Thyroid gland (tissue), 4 donors: Measurements from ENCODE around the gene AGBL5. TPM values are rescaled to one million over a fixed set of nuclear protein-coding genes. Genes with fewer than 3 reads are reported as not detected.
"Not testable (repeated sequence)": the region's sequence is repeated elsewhere in the genome, so short reads cannot be mapped to it uniquely, and the experiment has no call there.

ENCODE experiments used
- DNase-seq, 2 donors: peaks; one replicate each; pipeline ENCODE4 v3.0.0-alpha.2; 2019
- H3K27ac ChIP-seq, 3 donors: fragments of 200-600 bp; sonication (generic); 1 replicate in 2 of 3; 2 replicates in 1 of 3; pipeline ENCODE4 v1.5.1; 2016 to 2019; ENCODE audit warnings: mild to moderate bottlenecking in 1 of 3, moderate library complexity in 1 of 3
- H3K27me3 ChIP-seq: fragments of 200-600 bp; sonication (generic); one replicate; pipeline ENCODE4 v1.5.1; 2019
- H3K36me3 ChIP-seq, 2 donors: fragments of 200-600 bp; sonication (generic); one replicate each; pipeline ENCODE4 v1.5.1; 2016 to 2019
- H3K4me1 ChIP-seq, 2 donors: fragments of 200-600 bp; sonication (generic); one replicate each; pipeline ENCODE4 v1.5.1; 2017 to 2019
- H3K4me3 ChIP-seq, 3 donors: fragments of 200-600 bp; sonication (generic); replicated peaks in 1 of 3; 1 replicate in 2 of 3; 2 replicates in 1 of 3; pipeline ENCODE4 v1.5.1; 2016; ENCODE audit warnings: mild to moderate bottlenecking in 1 of 3
- H3K9me3 ChIP-seq: fragments of 200-600 bp; sonication (generic); one replicate; pipeline ENCODE4 v1.5.1; 2017
- CTCF ChIP-seq, 6 experiments: fragments of 200-600 bp in 3 of 6; fragments of 450-650 bp in 3 of 6; sonication (generic) in 3 of 6; IDR thresholded peaks; one replicate each; pipeline ENCODE4 v1.5.1; 2016 to 2019; ENCODE audit warnings: antibody characterized with exemption in 6 of 6, mild to moderate bottlenecking in 2 of 6, inconsistent platforms in 1 of 6, moderate library complexity in 1 of 6
- POLR2A ChIP-seq, 2 donors: fragments of 450-650 bp; IDR thresholded peaks; one replicate each; pipeline ENCODE4 v1.6.1; 2017; ENCODE audit warnings: antibody characterized with exemption in 2 of 2, mild to moderate bottlenecking in 2 of 2, moderate library complexity in 1 of 2
- WGBS, 2 donors: methylation state at CpG; one replicate each; pipeline ENCODE4 v1.1.5; 2017; 5-methylcytosine and 5-hydroxymethylcytosine counted together
- intact Hi-C: fragments of 100-400 bp; cut with DNase I; formaldehyde crosslinking; loops from one replicate; pipeline ENCODE4 v1.15.1; 2023
- total RNA-seq, 4 donors: library from RNA; depleted of rRNA; stranded (reverse); fragments of >200 nt; gene quantifications; one replicate each; pipeline ENCODE4 v1.2.3, GENCODE V29; 2016

Gene AGBL5
- total RNA-seq, 4 donors from 2014 or later = 29.1 to 40.0 (median 31.6) TPM

DNA sequence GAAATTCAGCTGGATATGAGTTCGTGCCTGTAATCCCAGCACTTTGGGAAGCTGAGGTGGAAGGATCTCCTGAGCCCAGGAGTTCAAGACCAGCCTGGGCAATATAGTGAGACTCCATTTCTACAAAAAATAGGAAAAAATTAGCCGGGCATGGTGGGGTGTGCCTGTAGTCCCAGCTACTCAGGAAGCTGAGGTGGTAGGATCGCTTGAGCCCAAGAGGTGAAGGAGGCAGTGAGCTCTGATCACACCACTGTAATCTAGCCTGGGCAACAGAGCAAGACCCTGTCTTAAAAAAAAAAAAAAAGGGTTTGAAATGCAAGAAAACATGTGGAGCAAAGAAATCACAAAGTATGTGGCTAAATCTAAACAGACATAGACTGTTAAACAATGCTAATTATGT lies 57.6 kb downstream of the AGBL5 start:
- TF ChIP-seq POLR2A (IDR thresholded peaks at IDR 0.05) = no peak
- TF ChIP-seq CTCF (IDR thresholded peaks at IDR 0.05) = no peak
- Histone ChIP-seq H3K36me3 (no peaks in the 10 kb centered on the region), H3K9me3 (no peaks in the 10 kb centered on the region), H3K4me1 (peaks cover 5 to 13% of the 10 kb centered on the region in 2 donors), H3K27ac (no peak overlapping the region), H3K27me3 (no peaks in the 10 kb centered on the region), H3K4me3 (no peak overlapping the region)
- DNase-seq = no peak
- WGBS, 2 donors = 87 to 99% methylated on average over 3 of the region's 3 CpGs
- intact Hi-C loops = no loop called here

- intact Hi-C loops, H3K9me3 ChIP-seq, H3K27ac ChIP-seq, H3K4me3 ChIP-seq, H3K36me3 ChIP-seq, H3K27me3 ChIP-seq, DNase-seq: not testable (repeated sequence)
- H3K4me1 ChIP-seq = peaks cover 2 to 10% of the 10 kb centered on the region in 2 donors
- WGBS, 2 donors = 81 to 85% methylated on average over 24 of the region's 24 CpGs
Observed at GRCh38 chr2:27110603-27111352, 59.3 kb downstream of the AGBL5 start.

DNA sequence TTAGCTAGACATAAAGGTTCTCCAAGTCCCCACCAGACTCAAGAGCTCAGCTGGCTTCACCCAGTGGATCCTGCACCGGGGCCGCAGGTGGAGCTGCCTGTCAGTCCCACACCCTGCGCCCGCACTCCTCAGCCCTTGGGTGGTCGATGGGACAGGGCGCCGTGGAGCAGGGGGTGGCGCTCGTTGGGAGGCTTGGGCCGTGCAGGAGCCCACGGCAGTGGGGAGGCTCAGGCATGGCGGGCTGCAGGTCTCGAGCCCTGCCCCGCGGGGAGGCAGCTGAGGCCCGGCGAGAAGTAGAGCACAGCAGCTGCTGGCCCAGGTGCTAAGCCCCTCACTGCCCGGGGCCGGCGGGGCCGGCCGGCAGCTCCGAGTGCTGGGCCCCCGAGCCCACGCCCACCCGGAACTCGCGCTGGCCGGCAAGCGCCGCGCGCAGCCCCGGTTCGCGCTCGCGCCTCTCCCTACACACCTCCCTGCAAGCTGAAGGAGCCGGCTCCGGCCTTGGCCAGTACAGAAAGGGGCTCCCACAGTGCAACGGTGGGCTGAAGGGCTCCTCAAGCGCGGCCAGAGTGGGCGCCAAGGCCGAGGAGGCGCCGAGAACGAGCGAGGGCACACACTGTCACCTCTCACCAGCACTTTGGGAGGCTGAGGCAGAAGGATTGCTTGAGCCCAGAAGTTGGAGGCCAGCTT lies 60.1 kb downstream of the AGBL5 start:
- intact Hi-C loops, H3K9me3 ChIP-seq, H3K27ac ChIP-seq, H3K27me3 ChIP-seq, DNase-seq, H3K36me3 ChIP-seq, H3K4me3 ChIP-seq, H3K4me1 ChIP-seq: not testable (repeated sequence)
- WGBS, 2 donors = 92 to 93% methylated on average over 20 to 33 of the region's 49 CpGs

GRCh38 chr2:27115519-27115918 lies 64.1 kb downstream of the AGBL5 start:
- no peak overlapping the region for H3K27ac ChIP-seq
- H3K4me3 ChIP-seq = no peak overlapping the region
- H3K27me3 ChIP-seq = no peaks in the 10 kb centered on the region
- TF ChIP-seq POLR2A (IDR thresholded peaks at IDR 0.05) = no peak
- no peak for TF ChIP-seq CTCF (IDR thresholded peaks at IDR 0.05)
- intact Hi-C loops = no loop called here
- H3K4me1 ChIP-seq = peaks cover 4 to 10% of the 10 kb centered on the region in 2 donors
- no peak for DNase-seq
- no peaks in the 10 kb centered on the region for H3K36me3 ChIP-seq
- H3K9me3 ChIP-seq = no peaks in the 10 kb centered on the region
- 60 to 72% methylated on average over 2 of the region's 2 CpGs for WGBS, 2 donors

GRCh38 chr2:27117995-27118524 lies 66.6 kb downstream of the AGBL5 start:
- H3K4me3 ChIP-seq = no peak overlapping the region

More at GRCh38 chr2:27117995-27118524, 66.6 kb downstream of the AGBL5 start:
- H3K9me3 ChIP-seq = no peaks in the 10 kb centered on the region
- TF ChIP-seq POLR2A (IDR thresholded peaks at IDR 0.05) (no peak), CTCF (IDR thresholded peaks at IDR 0.05) (no peak)
- H3K27me3 ChIP-seq = no peaks in the 10 kb centered on the region
- no peak for DNase-seq
- no peak overlapping the region for H3K27ac ChIP-seq
- intact Hi-C loops = no loop called here
- 23 to 25% methylated on average over 11 to 14 of the region's 14 CpGs for WGBS, 2 donors
- no peaks in the 10 kb centered on the region for H3K36me3 ChIP-seq
- peaks cover 4 to 11% of the 10 kb centered on the region in 2 donors for H3K4me1 ChIP-seq
